ENCODE results near the gene DMD.
"Not testable (repeated sequence)": the region's sequence is repeated elsewhere in the genome, so short reads cannot be mapped to it uniquely, and the experiment has no call there.

The DMD gene

DNA sequence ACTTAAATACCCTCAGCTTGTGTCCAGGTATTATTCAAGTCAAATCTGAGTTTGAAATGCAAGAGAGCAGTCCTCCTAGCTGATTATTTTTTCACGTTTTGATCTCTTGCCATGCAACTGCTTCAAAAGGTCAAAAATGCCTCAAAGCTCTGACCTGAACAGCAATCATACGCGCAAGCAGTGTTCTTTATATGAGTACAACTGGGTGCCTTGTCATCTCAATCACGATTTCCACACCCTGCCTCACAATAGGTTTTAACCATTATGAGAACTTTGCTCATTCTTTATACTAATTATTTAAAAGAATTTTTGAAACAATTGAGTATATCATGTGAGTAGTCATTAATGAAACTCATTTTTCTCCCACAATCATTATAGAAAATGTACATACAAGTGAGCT is 649.1 kb downstream of the DMD start:
- in situ Hi-C loops (cut with MboI; ENCODE audit: low pct_unique_long_range_greater_than_20kb, low sequenced_read_pairs) = no loop called here
- DNase-seq = no peak

DNA sequence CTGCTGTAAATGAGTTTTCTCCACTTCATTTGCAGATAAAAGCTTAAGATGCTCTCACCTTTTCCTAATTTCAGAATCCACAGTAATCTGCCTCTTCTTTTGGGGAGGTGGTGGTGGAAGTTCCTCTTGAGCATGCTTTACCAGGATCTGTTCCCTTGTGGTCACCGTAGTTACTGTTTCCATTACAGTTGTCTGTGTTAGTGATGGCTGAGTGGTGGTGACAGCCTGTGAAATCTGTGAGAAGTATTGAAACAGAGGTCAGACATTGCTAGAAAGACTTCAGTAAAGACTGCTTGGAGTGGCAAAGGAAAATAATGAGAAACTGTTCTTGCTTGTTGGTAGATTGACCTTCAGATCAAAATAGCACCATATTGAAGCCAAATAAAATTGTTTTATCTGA is 666.2 kb downstream of the DMD start:
- in situ Hi-C loops (cut with MboI; ENCODE audit: low pct_unique_long_range_greater_than_20kb, low sequenced_read_pairs) = no loop called here

DNA sequence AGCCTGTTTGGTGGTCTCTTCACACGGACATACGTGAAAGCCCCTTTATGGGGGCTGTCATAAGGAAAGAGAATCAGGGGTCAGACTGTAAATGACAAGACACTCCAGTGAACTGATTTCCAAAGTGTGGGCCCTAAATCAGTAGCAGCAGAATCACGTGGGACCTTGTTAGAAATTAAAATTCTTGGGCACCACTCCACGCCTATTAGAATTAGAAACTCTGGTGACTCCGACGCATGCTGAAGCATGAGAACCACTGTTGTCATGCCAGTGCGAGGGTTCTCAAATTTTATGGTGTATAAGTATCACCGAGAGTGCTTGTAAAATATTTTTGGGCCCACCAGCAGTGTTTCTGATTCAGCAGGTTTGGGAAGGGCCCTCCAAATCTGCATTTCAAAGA is 672.8 kb downstream of the DMD start:
- no peak for DNase-seq
- in situ Hi-C loops (cut with MboI; ENCODE audit: low pct_unique_long_range_greater_than_20kb, low sequenced_read_pairs) = no loop called here

More for the DNA sequence above, 666.2 kb downstream of the DMD start:
- no peak for DNase-seq

DNA sequence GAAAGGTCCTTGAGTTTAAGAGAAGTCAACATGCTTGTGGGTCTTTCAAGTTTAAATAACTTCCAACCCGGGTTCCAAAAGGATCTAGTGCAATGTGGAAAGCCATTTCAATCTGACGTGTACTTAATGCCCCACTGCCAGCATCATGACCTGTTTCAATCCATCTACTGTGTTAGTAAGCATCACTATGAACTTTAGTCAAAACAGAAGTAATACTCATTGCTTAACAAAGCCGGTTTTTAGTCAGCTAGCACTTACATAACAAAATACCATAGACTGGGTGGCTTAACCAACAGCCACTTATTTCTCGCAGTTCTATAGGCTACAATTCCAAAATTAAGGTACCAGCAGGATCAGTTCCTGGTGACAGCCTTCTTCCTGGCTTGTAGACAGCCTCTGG is 677.5 kb downstream of the DMD start:
- DNase-seq = no peak

DNA sequence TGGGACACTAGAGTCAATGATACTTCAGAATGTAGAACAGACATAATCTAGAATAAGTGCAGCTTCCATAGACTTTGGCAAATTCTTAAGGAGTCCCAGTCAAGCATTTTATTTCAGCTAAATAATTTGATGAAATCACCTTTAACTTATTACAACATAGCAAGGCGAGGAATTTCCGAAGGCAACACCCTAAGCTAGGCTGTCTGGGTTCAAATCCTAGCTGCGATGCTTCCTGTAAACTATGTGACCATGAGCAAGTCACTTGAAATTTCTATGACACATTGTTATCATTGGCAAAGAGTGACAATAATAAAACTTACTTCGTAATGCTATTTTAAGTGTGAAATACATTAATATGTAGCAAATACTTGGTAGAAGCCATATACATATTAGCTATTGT is 679.1 kb downstream of the DMD start:
- in situ Hi-C loops (cut with MboI; ENCODE audit: low pct_unique_long_range_greater_than_20kb, low sequenced_read_pairs) = no loop called here
- no peak for DNase-seq

More for the DNA sequence above, 677.5 kb downstream of the DMD start:
- in situ Hi-C loops (cut with MboI; ENCODE audit: low pct_unique_long_range_greater_than_20kb, low sequenced_read_pairs) = no loop called here

DNA sequence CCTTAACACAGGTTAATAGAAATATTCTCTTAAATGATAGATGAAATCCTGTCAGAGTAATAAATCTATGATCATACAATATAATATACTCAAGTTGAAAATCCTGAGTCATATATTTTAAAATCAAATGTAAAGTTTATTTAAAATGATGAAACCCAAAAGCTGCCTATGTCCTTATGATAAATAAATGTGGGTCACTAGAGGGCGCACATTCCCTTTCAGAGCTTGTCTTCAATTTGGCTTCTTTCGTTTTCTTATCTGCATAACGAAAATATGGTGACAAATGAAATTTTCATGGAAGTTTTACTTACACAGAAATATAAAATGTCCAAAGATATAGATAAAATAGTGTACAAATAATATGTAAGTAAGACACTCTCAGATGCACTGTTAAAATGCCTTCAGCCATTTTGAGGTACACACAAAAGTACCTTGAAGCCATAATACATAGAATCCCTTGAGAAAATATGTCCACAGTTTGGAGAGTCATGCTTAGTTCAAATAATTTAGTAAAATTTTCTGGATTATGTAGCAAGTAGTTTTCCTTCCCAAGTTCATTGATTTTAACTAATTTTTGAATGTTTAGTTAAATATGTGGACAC is 680.4 kb downstream of the DMD start:
- in situ Hi-C loops (cut with MboI; ENCODE audit: low pct_unique_long_range_greater_than_20kb, low sequenced_read_pairs) = no loop called here
- DNase-seq = peak; percentile 56

DNA sequence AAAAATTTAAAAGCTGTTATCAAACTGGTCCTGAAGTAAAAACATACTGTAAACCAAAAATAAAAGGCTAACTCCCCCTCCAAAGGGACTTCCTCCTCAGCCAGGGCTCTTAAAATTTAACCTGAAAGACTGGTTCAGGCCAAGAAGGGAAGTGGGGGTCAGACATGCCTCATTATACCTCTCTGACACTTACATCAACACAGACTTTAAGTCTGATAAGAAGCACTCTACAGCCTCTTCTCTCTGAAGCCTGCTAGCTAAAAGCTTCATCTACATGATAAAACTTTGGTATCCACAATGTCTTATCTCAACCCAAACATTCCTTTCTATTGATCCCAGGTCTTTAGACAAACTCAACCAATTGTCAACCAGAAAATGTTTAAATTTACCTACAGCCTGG is 682.9 kb downstream of the DMD start:
- peak; percentile 18 for DNase-seq

DNA sequence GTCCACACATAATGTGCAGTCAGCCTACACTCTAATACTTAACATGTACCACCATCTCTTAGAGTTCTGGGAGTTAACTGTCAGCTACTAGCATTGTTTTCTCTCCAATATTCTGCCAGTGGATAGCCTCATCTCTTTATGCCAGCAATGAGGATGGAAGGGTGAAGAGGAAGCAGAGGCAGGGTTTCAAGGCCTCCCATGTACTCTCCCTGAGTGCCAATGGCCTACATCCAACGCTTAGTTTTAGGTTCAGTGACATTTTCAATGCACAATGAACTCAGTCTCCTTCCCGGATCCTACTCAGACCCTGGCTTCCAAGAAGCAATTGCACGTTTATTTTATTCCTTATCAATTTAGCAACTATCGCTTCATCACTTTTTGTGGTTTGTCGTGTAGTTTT is 686.1 kb downstream of the DMD start:
- in situ Hi-C loops (cut with MboI; ENCODE audit: low pct_unique_long_range_greater_than_20kb, low sequenced_read_pairs) = no loop called here
- no peak for DNase-seq

More for the DNA sequence above, 682.9 kb downstream of the DMD start:
- in situ Hi-C loops (cut with MboI; ENCODE audit: low pct_unique_long_range_greater_than_20kb, low sequenced_read_pairs) = not testable (repeated sequence)

DNA sequence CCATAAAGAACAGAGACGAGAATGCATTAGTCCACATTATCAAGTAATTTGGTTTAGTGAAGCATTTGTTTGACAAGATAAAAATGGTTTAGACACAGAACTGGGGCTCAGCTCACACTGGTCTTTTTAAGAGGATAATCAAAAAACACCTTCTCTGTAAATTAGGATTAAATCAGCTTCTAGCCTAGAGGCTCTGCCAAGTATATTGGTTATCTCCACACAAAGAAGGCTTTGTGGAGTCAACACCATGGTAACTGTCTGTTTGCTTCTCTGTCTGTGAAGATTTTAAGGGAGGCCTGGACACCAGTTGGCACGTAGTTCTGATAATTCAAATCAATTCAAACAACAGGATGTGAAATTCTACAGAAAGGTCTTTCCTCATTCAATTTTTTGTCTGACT is 687.0 kb downstream of the DMD start:
- in situ Hi-C loops (cut with MboI; ENCODE audit: low pct_unique_long_range_greater_than_20kb, low sequenced_read_pairs) = no loop called here
- no peak for DNase-seq

DNA sequence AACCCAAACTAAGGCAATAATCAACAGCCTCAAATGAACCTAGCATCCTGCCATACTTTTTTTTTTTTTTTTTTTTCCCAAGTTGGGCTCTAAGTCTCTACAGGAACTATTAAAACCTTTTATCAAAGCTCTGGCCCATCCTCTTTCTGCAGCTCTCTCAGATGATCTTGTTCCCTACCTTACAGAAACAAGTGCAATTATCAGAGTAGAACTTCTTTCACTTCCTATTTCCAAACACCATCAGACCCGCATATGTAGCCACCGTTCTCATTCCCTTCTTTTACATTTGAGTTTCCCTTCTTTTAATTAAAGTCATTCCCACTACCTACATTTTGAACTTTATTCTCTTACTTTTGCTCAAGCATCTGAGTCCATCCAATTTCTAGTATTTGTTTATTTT is 690.6 kb downstream of the DMD start:
- in situ Hi-C loops (cut with MboI; ENCODE audit: low pct_unique_long_range_greater_than_20kb, low sequenced_read_pairs) = no loop called here
- DNase-seq = no peak

DNA sequence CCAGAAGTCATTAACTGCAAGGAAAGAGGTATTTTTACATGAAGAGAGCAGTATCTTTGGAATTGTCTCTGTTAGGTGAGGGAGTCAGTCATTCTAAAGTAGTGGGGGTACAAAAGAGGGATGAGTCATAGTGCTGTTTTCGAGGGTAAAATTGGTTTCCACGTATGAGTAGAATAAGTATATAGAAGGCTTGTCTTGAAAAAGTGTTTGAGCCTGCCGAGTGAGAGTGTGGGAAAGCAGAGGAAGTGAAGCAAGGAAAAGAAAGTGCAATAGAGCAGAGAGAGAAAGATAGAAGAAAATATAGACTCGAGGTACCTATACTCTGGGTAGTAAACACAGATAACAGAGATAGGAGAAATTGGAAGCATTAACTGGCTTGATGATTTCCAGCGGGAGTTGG is 696.4 kb downstream of the DMD start:
- in situ Hi-C loops (cut with MboI; ENCODE audit: low pct_unique_long_range_greater_than_20kb, low sequenced_read_pairs) = no loop called here
- DNase-seq = no peak

DNA sequence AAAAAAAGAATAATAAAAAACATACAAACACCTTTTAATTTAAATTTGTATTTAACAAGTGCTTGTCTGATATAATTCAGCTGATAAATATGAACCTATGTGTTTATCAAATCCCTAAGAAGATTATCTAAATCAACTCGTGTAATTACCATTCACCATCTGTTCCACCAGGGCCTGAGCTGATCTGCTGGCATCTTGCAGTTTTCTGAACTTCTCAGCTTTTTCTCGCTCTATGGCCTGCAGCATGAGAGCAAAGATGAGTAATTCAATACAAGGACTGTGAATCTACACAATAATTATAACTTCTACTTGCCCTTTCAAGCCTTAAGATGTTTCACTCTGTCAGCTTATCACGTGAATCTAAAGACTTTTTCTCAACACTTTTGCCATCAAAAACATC is 709.7 kb downstream of the DMD start:
- in situ Hi-C loops (cut with MboI; ENCODE audit: low pct_unique_long_range_greater_than_20kb, low sequenced_read_pairs) = no loop called here
- no peak for DNase-seq

DNA sequence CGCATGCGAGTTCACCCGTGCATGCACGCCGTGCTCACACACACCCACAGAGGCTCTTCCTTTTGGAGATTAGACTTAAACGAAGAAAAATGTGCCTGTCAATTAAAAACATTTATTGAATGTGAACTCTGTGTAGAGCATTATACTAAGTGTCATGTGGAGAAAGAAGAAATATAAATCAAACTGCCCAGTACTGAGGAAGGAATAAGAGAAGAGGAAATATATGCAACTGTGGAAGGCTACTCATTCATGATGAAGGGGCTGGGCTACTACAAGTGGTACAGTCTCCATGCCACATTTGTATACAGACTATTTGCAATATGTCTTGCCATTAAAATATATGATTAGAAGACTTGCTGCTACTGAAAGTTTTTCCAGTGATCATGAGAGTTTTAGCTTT is 714.7 kb downstream of the DMD start:
- in situ Hi-C loops (cut with MboI; ENCODE audit: low pct_unique_long_range_greater_than_20kb, low sequenced_read_pairs) = no loop called here

DNA sequence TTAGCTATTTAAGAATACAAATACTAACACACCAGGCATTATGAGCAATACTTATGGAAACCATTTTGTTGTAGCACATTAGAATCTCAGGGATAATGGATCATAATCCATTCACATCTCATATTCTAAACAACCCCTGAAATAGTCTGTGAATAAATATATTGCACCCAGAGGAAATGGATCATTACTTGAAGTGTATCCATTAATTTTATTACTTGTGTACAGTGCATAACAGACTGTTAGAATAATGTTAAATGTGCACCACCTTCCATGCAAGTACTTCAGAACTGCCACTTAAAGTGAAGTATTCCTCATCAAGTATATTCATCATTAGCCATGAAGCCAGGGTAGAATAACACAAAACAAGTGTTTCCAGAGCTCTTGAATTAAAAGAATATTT is 715.5 kb downstream of the DMD start:
- in situ Hi-C loops (cut with MboI; ENCODE audit: low pct_unique_long_range_greater_than_20kb, low sequenced_read_pairs) = no loop called here
- no peak for DNase-seq

More for the DNA sequence above, 714.7 kb downstream of the DMD start:
- DNase-seq = no peak

DNA sequence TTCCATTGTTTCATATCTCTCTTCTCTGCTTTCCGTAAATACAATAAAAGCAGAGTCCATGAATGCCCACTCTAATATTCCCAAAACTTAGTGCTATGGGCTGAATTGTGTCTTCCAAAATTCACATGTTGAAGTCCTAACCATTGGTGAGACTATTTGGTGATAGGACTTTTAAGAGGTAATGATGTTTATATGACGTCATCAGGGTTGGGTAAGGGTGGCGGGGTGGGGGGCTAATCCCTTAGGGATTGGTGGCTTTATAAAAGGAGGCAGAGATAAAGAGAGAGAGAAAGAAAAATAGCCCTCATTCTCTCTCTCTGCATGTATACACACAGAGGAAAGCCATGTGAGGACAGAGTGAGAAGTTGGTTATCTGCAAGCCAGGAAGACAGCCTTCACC is 722.2 kb downstream of the DMD start:
- no peak for DNase-seq
- in situ Hi-C loops (cut with MboI; ENCODE audit: low pct_unique_long_range_greater_than_20kb, low sequenced_read_pairs) = no loop called here

DNA sequence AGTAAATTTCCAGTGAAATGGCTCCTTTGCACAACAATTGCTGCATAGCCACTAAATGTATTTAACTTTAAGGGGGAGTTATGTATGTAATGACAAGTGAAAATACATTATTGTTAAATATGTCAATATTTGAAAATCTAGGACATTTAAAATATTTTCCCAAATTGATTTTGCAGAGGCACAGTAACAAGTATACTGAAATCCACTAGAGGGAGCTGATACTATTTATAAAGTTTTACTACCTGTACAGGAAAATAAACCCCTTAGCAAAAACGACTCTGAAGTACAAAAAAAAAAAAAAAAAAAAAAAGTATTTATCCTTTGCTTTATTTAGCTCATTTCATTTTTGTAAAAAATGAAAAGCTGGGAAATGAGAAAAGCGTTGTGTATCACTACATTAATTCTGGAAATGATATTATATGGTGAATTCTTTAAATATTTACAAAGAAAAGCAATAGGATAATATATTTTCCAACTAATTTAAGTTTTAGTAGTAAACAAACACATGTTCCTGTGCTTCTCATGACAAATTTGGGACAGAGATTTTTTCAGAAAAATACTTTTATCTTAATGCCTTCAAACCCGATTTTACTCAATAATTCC is 727.7 kb downstream of the DMD start:
- peak; percentile 12 for DNase-seq
- in situ Hi-C loops (cut with MboI; ENCODE audit: low pct_unique_long_range_greater_than_20kb, low sequenced_read_pairs) = no loop called here

DNA sequence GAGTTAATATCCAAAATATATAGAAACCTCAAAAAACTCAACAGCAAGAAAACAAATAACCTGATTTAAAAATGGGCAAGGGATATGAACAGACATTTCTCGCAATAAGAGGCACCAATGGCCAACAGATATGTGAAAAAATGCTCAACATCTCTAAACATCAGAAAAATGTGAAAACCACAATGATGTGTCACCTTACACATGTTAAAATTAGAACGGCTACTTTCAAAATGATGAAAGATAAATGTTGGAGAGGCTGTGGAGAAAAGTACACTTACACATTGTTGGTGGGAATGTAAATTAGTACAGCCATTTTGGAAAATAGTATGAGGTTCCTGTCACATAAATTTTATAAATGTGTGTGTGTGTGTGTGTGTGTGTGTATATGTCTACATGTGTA is 731.3 kb downstream of the DMD start:
- no peak for DNase-seq
- in situ Hi-C loops (cut with MboI; ENCODE audit: low pct_unique_long_range_greater_than_20kb, low sequenced_read_pairs) = no loop called here

DNA sequence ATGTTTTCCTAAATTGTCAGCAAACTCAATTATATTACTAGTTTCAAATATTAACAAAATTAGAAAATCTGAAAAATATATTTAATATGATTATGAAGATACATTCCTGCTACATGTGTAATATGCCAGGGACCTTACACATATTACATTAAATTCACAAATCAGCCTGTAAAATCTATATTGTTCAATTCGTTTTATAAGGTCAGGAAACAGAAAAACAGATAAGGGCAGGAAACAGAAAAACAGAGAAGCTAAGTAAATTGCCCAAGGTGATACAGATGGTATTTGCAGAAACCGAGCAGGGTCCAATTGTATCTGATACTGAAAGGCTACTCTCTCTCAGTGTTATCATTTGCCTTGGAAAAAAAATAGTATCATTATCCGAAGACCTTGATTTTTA is 739.0 kb downstream of the DMD start:
- DNase-seq = no peak
- in situ Hi-C loops (cut with MboI; ENCODE audit: low pct_unique_long_range_greater_than_20kb, low sequenced_read_pairs) = no loop called here

DNA sequence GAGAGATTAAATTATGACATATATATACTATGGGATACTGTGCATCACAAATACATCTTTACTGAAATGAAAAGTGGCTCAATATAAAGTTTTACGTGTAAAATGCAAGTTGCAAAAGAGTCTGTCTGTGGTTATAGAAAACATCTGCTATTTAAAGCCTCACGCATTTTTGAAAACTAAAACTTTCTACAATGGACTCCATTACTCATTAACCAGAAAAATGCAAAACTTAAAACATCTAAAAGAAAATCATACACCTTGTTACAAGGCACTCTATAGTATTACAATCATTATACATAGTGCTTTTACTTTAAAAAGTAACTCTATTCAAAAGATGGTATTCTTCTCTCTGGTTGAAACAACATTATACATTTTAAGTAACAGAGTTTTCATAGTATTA is 755.6 kb downstream of the DMD start:
- DNase-seq = no peak
- in situ Hi-C loops (cut with MboI; ENCODE audit: low pct_unique_long_range_greater_than_20kb, low sequenced_read_pairs) = no loop called here

DNA sequence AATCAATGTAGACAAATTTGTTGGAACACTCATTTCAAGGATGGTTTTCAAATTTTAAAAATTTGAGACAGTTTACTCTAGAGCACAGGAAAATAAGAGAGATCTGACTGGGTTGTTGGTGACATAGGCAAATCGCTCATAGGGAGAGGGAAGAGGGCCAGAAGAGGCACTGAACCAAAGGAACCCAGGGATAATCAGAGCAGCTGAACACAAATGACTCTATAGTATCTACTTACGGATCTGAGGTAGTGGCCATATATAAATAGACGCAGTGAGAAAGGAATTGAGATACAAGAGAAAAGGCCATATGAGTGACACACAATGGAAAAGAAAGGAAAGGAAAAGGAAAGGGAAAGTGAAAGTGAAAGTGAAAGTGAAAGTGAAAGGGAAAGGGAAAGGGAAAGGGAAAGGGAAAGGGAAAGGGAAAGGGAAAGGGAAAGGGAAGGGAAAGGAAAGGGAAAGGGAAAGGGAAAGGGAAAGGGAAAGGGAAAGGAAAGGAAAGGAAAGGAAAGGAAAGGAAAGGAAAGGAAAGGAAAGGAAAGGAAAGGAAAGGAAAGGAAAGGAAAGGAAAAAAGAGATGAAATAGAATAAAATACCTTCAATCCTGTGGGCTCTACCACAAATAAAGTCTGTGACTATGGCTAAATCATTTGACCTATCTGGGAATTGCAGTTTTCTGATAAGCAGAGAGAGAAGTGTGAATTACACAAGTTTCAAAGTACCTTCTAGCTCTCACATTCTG is 759.2 kb downstream of the DMD start:
- in situ Hi-C loops (cut with MboI; ENCODE audit: low pct_unique_long_range_greater_than_20kb, low sequenced_read_pairs) = no loop called here
- DNase-seq = no peak

DNA sequence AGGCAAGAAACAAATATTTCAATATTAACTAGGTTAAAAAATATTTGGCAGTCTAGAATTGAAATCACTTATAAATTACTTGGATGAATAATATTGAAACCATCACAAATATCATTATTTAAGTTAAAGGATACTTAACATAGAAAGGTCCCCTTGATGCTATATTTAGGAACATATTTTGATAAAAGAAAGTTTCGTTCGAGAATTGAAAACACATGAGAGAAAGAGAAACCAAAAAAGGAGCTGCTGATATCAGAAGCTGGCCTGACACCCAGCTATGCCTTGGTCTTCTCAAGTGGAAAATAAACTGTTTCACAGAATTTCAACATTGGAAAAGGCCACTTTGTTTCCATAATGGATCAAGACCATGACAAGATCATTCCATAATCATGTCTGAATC is 762.4 kb downstream of the DMD start:
- no peak for DNase-seq
- in situ Hi-C loops (cut with MboI; ENCODE audit: low pct_unique_long_range_greater_than_20kb, low sequenced_read_pairs) = no loop called here

Data from KBM-7 (cell line).